ENCODE measurements around the gene ZFYVE1.

GRCh38 chr14:72998252-72998903 is 28.5 kb downstream of the ZFYVE1 start:
- TF ChIP-seq, protein P1, sequence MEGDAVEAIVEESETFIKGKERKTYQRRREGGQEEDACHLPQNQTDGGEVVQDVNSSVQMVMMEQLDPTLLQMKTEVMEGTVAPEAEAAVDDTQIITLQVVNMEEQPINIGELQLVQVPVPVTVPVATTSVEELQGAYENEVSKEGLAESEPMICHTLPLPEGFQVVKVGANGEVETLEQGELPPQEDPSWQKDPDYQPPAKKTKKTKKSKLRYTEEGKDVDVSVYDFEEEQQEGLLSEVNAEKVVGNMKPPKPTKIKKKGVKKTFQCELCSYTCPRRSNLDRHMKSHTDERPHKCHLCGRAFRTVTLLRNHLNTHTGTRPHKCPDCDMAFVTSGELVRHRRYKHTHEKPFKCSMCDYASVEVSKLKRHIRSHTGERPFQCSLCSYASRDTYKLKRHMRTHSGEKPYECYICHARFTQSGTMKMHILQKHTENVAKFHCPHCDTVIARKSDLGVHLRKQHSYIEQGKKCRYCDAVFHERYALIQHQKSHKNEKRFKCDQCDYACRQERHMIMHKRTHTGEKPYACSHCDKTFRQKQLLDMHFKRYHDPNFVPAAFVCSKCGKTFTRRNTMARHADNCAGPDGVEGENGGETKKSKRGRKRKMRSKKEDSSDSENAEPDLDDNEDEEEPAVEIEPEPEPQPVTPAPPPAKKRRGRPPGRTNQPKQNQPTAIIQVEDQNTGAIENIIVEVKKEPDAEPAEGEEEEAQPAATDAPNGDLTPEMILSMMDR (IDR thresholded peaks at IDR 0.05; ENCODE audit: low read depth, low read length), result no peak
- no peak for TF ChIP-seq EZH2phosphoT487 (IDR thresholded peaks at IDR 0.05; ENCODE audit: low read depth)
